Ishikawa (cell line): Measurements from ENCODE around the gene USP17L28.
A peak's percentile ranks its signal among the peaks of the same experiment; 100 is the strongest.

Experiments
- CREB1 ChIP-seq: IDR thresholded peaks from 2 replicates; pipeline ENCODE4 v1.6.1; 2012; ENCODE audit warnings: low read depth
- NFIC ChIP-seq: IDR thresholded peaks from 2 replicates; pipeline ENCODE4 v1.6.1; 2012
- RAD21 ChIP-seq: IDR thresholded peaks from 2 replicates; pipeline ENCODE4 v1.6.1; 2012; ENCODE audit warnings: low read depth
- REST ChIP-seq: IDR thresholded peaks from 2 replicates; pipeline ENCODE4 v1.6.1; 2012; ENCODE audit warnings: low read depth, mild to moderate bottlenecking
- TEAD4 ChIP-seq: IDR thresholded peaks from 2 replicates; pipeline ENCODE4 v1.6.1; 2012
- USF1 ChIP-seq: IDR thresholded peaks from 2 replicates; pipeline ENCODE4 v1.6.1; 2012

Gene USP17L28

GRCh38 chr4:9381012-9381534 is 32.4 kb downstream of the USP17L28 start:
- TF ChIP-seq RAD21 = peak; percentile 22; the same call in 1 of the 2 replicates

- TF ChIP-seq NFIC (no peak), TEAD4 (no peak), USF1 (no peak), REST (no peak), CREB1 (no peak)
Observed at GRCh38 chr4:9384126-9384525, 35.4 kb downstream of the USP17L28 start.
